ENCODE data around the gene SNORC. TPM values are rescaled to one million over a fixed set of nuclear protein-coding genes. Genes with fewer than 3 reads are reported as not detected.

SNORC gene
- total and polyA plus RNA-seq, 9 of the 15 experiments (the other 6 are each of a cell fraction or from before 2014, with no cell fraction given), result 0.14 to 2.5 (median 0.72) TPM; not detected in 2

- no peak for TF ChIP-seq ZNF785 (CRISPR knock-in tag; IDR thresholded peaks at IDR 0.05)
- no peak for TF ChIP-seq CHCHD3 (CRISPR knock-in tag; IDR thresholded peaks at IDR 0.05)
- TF ChIP-seq ZNF589 (CRISPR knock-in tag; IDR thresholded peaks at IDR 0.05; ENCODE audit: low read depth), result 0 out of 2 replicates have a peak, but pooled peaks have one; percentile 38
- TF ChIP-seq HDAC1 (IDR thresholded peaks at IDR 0.05), result no peak
- TF ChIP-seq COPS2 (conservative IDR thresholded peaks at IDR 0.05), result no peak
- 0 out of 2 replicates have a peak, but pooled peaks have one; percentile 49 for TF ChIP-seq ETV5 (CRISPR knock-in tag; IDR thresholded peaks at IDR 0.05; ENCODE audit: low read depth)
- TF ChIP-seq ZNF766 (CRISPR knock-in tag; conservative IDR thresholded peaks at IDR 0.05), result 0 out of 2 replicates have a peak, but pooled peaks have one; percentile 38
- TF ChIP-seq TBL1XR1 (IDR thresholded peaks at IDR 0.05; ENCODE audit: low read length in 2 of 2), result 0 out of 4 replicates have a peak, but pooled peaks of 1 of the 2 experiments have one; percentile 15
- TF ChIP-seq FOSL1 (tag; conservative IDR thresholded peaks at IDR 0.05), result peak; percentile 94
- peak; percentile 79 for TF ChIP-seq SOX6 (IDR thresholded peaks at IDR 0.05)
- TF ChIP-seq CCNT2 (IDR thresholded peaks at IDR 0.05; ENCODE audit: borderline replicate concordance, extremely low read depth, insufficient read length, low read depth, low read length), result peak; percentile 24
- no peak for TF ChIP-seq HES1 (IDR thresholded peaks at IDR 0.05; ENCODE audit: low read depth)
- no peak for TF ChIP-seq PHTF2 (CRISPR knock-in tag; IDR thresholded peaks at IDR 0.05)
- no peak for TF ChIP-seq TSHZ1 (CRISPR knock-in tag; IDR thresholded peaks at IDR 0.05)
- no peak for TF ChIP-seq NFXL1 (CRISPR knock-in tag; IDR thresholded peaks at IDR 0.05)
- no peak for TF ChIP-seq THRA (IDR thresholded peaks at IDR 0.05)
- no peak for TF ChIP-seq ZNF280B (CRISPR knock-in tag; IDR thresholded peaks at IDR 0.05)
- peak; percentile 89 for TF ChIP-seq DPF2 (IDR thresholded peaks at IDR 0.05)
- TF ChIP-seq BCOR (IDR thresholded peaks at IDR 0.05), result no peak
- TF ChIP-seq SIRT6 (IDR thresholded peaks at IDR 0.05; ENCODE audit: low read depth, low read length), result no peak
- TF ChIP-seq RNF2 (IDR thresholded peaks at IDR 0.05), result peak; percentile 41; the same call in 1 of the 2 replicates
- no peak for TF ChIP-seq SRSF9 (IDR thresholded peaks at IDR 0.05; ENCODE audit: borderline replicate concordance, low read depth, low read length)
- TF ChIP-seq GATAD2B (IDR thresholded peaks at IDR 0.05; ENCODE audit: borderline replicate concordance), result no peak
- no peak for TF ChIP-seq ZFP36 (IDR thresholded peaks at IDR 0.05; ENCODE audit: low read depth, low read length, partially characterized antibody)
- TF ChIP-seq NFRKB (IDR thresholded peaks at IDR 0.05; ENCODE audit: low read depth), result no peak
These were observed 31.6 kb upstream of the SNORC start (continued) for GRCh38 chr2:232838406-232838874.
